Measurements from ENCODE around the gene ETFB. TPM values are rescaled to one million over a fixed set of nuclear protein-coding genes. Genes with fewer than 3 reads are reported as not detected.

ETFB gene
- total RNA-seq, 1 donor, result 21.5 TPM

GRCh38 chr19:51311351-51312257 lies 54.6 kb downstream of the ETFB start, which contains the start of gene IGLON5:
Gene IGLON5, plus strand, starts transcription at chr19:51311644. Its CDS starts 204 bp downstream, at chr19:51311848.
- Histone ChIP-seq H3K4me1 (ENCODE audit: insufficient read depth, low read length) (peaks cover 11% of the 10 kb centered on the region), H3K9me3 (ENCODE audit: low read depth, low read length) (peaks cover 8% of the 10 kb centered on the region), H3K4me3 (ENCODE audit: low read length) (no peak within 1 kb of the TSS), H3K27me3 (ENCODE audit: insufficient read depth, low read length) (peaks cover 21% of the 10 kb centered on the region)

GRCh38 chr19:51305479-51305878 lies 60.7 kb downstream of the ETFB start:
- H3K4me1 ChIP-seq (ENCODE audit: insufficient read depth, low read length), result no peaks in the 10 kb centered on the region
- H3K4me3 ChIP-seq (ENCODE audit: low read length), result no peak overlapping the region
- H3K9me3 ChIP-seq (ENCODE audit: low read depth, low read length), result peaks cover 8% of the 10 kb centered on the region
- peaks cover 23% of the 10 kb centered on the region for H3K27me3 ChIP-seq (ENCODE audit: insufficient read depth, low read length)

GRCh38 chr19:51301266-51301665 lies 64.9 kb downstream of the ETFB start:
- Histone ChIP-seq H3K4me3 (ENCODE audit: low read length) (no peak overlapping the region), H3K27me3 (ENCODE audit: insufficient read depth, low read length) (peaks cover 2% of the 10 kb centered on the region), H3K9me3 (ENCODE audit: low read depth, low read length) (no peaks in the 10 kb centered on the region), H3K4me1 (ENCODE audit: insufficient read depth, low read length) (no peaks in the 10 kb centered on the region)

- no peaks in the 10 kb centered on the region for H3K27me3 ChIP-seq (ENCODE audit: insufficient read depth, low read length)
- no peak overlapping the region for H3K4me3 ChIP-seq (ENCODE audit: low read length)
- no peaks in the 10 kb centered on the region for H3K9me3 ChIP-seq (ENCODE audit: low read depth, low read length)
- H3K4me1 ChIP-seq (ENCODE audit: insufficient read depth, low read length), result no peaks in the 10 kb centered on the region
Measured at GRCh38 chr19:51297406-51297805, 68.8 kb downstream of the ETFB start.

GRCh38 chr19:51296336-51297093 lies 69.7 kb downstream of the ETFB start:
- Histone ChIP-seq H3K27me3 (ENCODE audit: insufficient read depth, low read length) (no peaks in the 10 kb centered on the region), H3K4me1 (ENCODE audit: insufficient read depth, low read length) (no peaks in the 10 kb centered on the region), H3K9me3 (ENCODE audit: low read depth, low read length) (no peaks in the 10 kb centered on the region), H3K4me3 (ENCODE audit: low read length) (no peak overlapping the region)

GRCh38 chr19:51295382-51296126 lies 70.6 kb downstream of the ETFB start:
- no peak overlapping the region for H3K4me3 ChIP-seq (ENCODE audit: low read length)
- H3K4me1 ChIP-seq (ENCODE audit: insufficient read depth, low read length), result no peaks in the 10 kb centered on the region
- H3K27me3 ChIP-seq (ENCODE audit: insufficient read depth, low read length), result no peaks in the 10 kb centered on the region
- H3K9me3 ChIP-seq (ENCODE audit: low read depth, low read length), result no peaks in the 10 kb centered on the region

Other genes starting within 250 kb of the ETFB start
- 9.4 TPM for gene SIGLEC9, start 241.5 kb downstream of the ETFB start, total RNA-seq
- 6.0 TPM for gene SIGLEC7, start 224.1 kb downstream of the ETFB start, total RNA-seq
- gene CD33, start 141.3 kb downstream of the ETFB start, total RNA-seq, result 24.5 TPM
- not detected for gene SIGLECL1, start 115.3 kb downstream of the ETFB start, total RNA-seq
- not detected for gene IGLON5, start 54.7 kb downstream of the ETFB start, total RNA-seq
- 0.10 TPM for gene VSIG10L, start 24.2 kb downstream of the ETFB start, total RNA-seq
- gene CLDND2, start 2.6 kb upstream of the ETFB start, total RNA-seq, result 0.10 TPM
- gene NKG7, start 6.3 kb upstream of the ETFB start, total RNA-seq, result 119 TPM
- gene LIM2, start 21.6 kb upstream of the ETFB start, total RNA-seq, result 0.21 TPM
- 0.21 TPM for gene C19orf84, start 24.2 kb upstream of the ETFB start, total RNA-seq
- 12.0 TPM for gene SIGLEC10, start 51.3 kb upstream of the ETFB start, total RNA-seq
- not detected for gene SIGLEC8, start 92.1 kb upstream of the ETFB start, total RNA-seq
- not detected for gene CEACAM18, start 112.2 kb upstream of the ETFB start, total RNA-seq
- not detected for gene SIGLEC12, start 135.4 kb upstream of the ETFB start, total RNA-seq
- 0.84 TPM for gene SIGLEC6, start 165.3 kb upstream of the ETFB start, total RNA-seq
- 0.73 TPM for gene ZNF175, start 204.9 kb upstream of the ETFB start, total RNA-seq

Data from mononuclear cell (primary cell).